ENCODE results near the gene AMIGO3. TPM values are rescaled to one million over a fixed set of nuclear protein-coding genes. Genes with fewer than 3 reads are reported as not detected.

Gene AMIGO3
- total and polyA plus RNA-seq, 10 of the 15 experiments (the other 5 are each of a cell fraction or from before 2014, with no cell fraction given) = 0.07 to 1.3 (median 0.44) TPM; not detected in 3

GRCh38 chr3:49674497-49674983 lies 44.9 kb downstream of the AMIGO3 start:
- Histone ChIP-seq H3K79me2 (ENCODE audit: control insufficient read depth, insufficient read depth, low read length) (peaks cover 20% of the 10 kb centered on the region), H3K27ac (ENCODE audit: control insufficient read depth, insufficient read depth) (peak overlapping the region; percentile 86), H4K20me1 (ENCODE audit: control insufficient read depth, insufficient read depth) (no peaks in the 10 kb centered on the region), H3K4me2 (ENCODE audit: control insufficient read depth, insufficient read depth) (peak overlapping the region; percentile 98), H3K4me1 (ENCODE audit: control insufficient read depth, insufficient read depth, low read length) (peaks cover 10% of the 10 kb centered on the region), H2AFZ (ENCODE audit: control insufficient read depth, low read depth, low read length) (peak overlapping the region; percentile 65), H3K27me3 (replicated peaks in 1 of 2; ENCODE audit: control insufficient read depth in 2 of 2, insufficient read depth in 2 of 2, low read length in 1 of 2) (no peaks in the 10 kb centered on the region), H3K4me3 (peak overlapping the region; percentile 94), H3K9ac (ENCODE audit: control insufficient read depth, insufficient read depth, low read length) (peak overlapping the region; percentile 90), H3K36me3 (ENCODE audit: control insufficient read depth in 2 of 2, insufficient read depth in 2 of 2, low read length in 1 of 2) (peaks cover 7 to 12% of the 10 kb centered on the region in 2 experiments), H3K9me3 (replicated peaks; ENCODE audit: control insufficient read depth, insufficient read depth, low read length) (no peaks in the 10 kb centered on the region)
- ChIA-PET RAD21 (ENCODE audit: unreplicated experiment) (no interaction called here), CTCF (interaction anchor here (1.0 kb wide), 1 partner anchor 14 kb away, joined by 3 read pairs; the partner anchor contains the start of genes MST1 and RNF123), SMC1A (ENCODE audit: uncharacterized antibody, unreplicated experiment) (no interaction called here), POLR2A (no interaction called here)
- no peak for DNase-seq (ENCODE audit: low read depth, low spot score)
- no TSS peak for BruUV-seq (replicated peaks)
- ATAC-seq = peak; percentile 48
- FAIRE-seq = no peak
- in situ Hi-C loops (cut with MboI) (loop anchor here (10.0 kb wide), 1 partner anchor 140 kb away; no protein-coding TSS in a partner anchor), intact Hi-C loops (cut with micrococcal nuclease; ENCODE audit: unreplicated experiment) (loop anchor here (5.0 to 10.0 kb wide), 2 partner anchors 222 to 650 kb away; partner anchors contain the start of genes IMPDH2 and NDUFAF3)
- 1% methylated on average over 33 of the region's 34 CpGs for WGBS (ENCODE audit: insufficient coverage, insufficient replicate concordance, low lambda C conversion rate, missing lambda C conversion rate)
- TF ChIP-seq MEF2B (IDR thresholded peaks at IDR 0.05; ENCODE audit: partially characterized antibody, poor library complexity, severe bottlenecking) (no peak), FOXK2 (IDR thresholded peaks at IDR 0.05) (no peak), LARP7 (IDR thresholded peaks at IDR 0.05) (peak; percentile 95), ESRRA (IDR thresholded peaks at IDR 0.05; ENCODE audit: low read length) (no peak), ZNF687 (IDR thresholded peaks at IDR 0.05) (no peak), IRF5 (IDR thresholded peaks at IDR 0.05; ENCODE audit: borderline replicate concordance) (no peak), TCF7 (IDR thresholded peaks at IDR 0.05; ENCODE audit: borderline replicate concordance) (no peak), NKRF (conservative IDR thresholded peaks at IDR 0.05) (peak; percentile 30), BRCA1 (IDR thresholded peaks at IDR 0.05; ENCODE audit: low read depth, low read length) (no peak), BCL11A (IDR thresholded peaks at IDR 0.05; ENCODE audit: low read depth, low read length) (no peak), POLR2AphosphoS2 (IDR thresholded peaks at IDR 0.05; ENCODE audit: low read depth, low read length) (no peak), NR2F1 (conservative IDR thresholded peaks at IDR 0.05) (no peak), PKNOX1 (IDR thresholded peaks at IDR 0.05) (no peak), NFYA (IDR thresholded peaks at IDR 0.05; ENCODE audit: borderline replicate concordance, low read depth, low read length) (no peak), PML (IDR thresholded peaks at IDR 0.05; ENCODE audit: low read length) (no peak), ZNF274 (IDR thresholded peaks at IDR 0.05; ENCODE audit: insufficient read depth, insufficient read length) (no peak)

Data from GM12878 (cell line).